ENCODE measurements around the gene DNAJC12. TPM values are rescaled to one million over a fixed set of nuclear protein-coding genes. Genes with fewer than 3 reads are reported as not detected.
A peak's percentile ranks its signal among the peaks of the same experiment; 100 is the strongest.

The DNAJC12 gene
- total and polyA plus RNA-seq, 2 of the 8 experiments (the other 6 are each of a cell fraction or from before 2014, with no cell fraction given) = 0.86 to 4.2 TPM

- TF ChIP-seq, protein P1, sequence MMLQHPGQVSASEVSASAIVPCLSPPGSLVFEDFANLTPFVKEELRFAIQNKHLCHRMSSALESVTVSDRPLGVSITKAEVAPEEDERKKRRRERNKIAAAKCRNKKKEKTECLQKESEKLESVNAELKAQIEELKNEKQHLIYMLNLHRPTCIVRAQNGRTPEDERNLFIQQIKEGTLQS (IDR thresholded peaks at IDR 0.05; ENCODE audit: insufficient read depth, low read depth, low read length) = no peak
- TF ChIP-seq BRCA1 (IDR thresholded peaks at IDR 0.05; ENCODE audit: low read depth, low read length) (peak; percentile 95), CBX5 (IDR thresholded peaks at IDR 0.05; ENCODE audit: low read depth, low read length) (no peak), TEAD4 (IDR thresholded peaks at IDR 0.05; ENCODE audit: low read depth, low read length) (no peak), SP2 (IDR thresholded peaks at IDR 0.05; ENCODE audit: low read length) (no peak), POLR2AphosphoS5 (IDR thresholded peaks at IDR 0.05; ENCODE audit: low read depth, low read length) (peak; percentile 75), CTBP2 (IDR thresholded peaks at IDR 0.05; ENCODE audit: borderline replicate concordance, insufficient read depth, insufficient read length, low read length) (no peak), GABPA (IDR thresholded peaks at IDR 0.05; ENCODE audit: borderline replicate concordance, insufficient read depth, low read length) (peak; percentile 77; the same call in 1 of the 2 replicates), SIX5 (IDR thresholded peaks at IDR 0.05; ENCODE audit: low read depth, low read length) (peak; percentile 90), ASH2L (IDR thresholded peaks at IDR 0.05; ENCODE audit: low read length) (peak; percentile 94), HDAC6 (IDR thresholded peaks at IDR 0.05; ENCODE audit: low read depth, low read length) (no peak), CTCF (IDR thresholded peaks at IDR 0.05; ENCODE audit: control extremely low read depth in 1 of 3, insufficient read depth in 1 of 3, low read depth in 1 of 3, low read length in 3 of 3) (peak in 1 of 3 experiments; percentile 2; a peak in 1 of 4 replicates), ZNF274 (IDR thresholded peaks at IDR 0.05; ENCODE audit: borderline replicate concordance, extremely low read depth, low read length) (no peak), BCL11A (IDR thresholded peaks at IDR 0.05; ENCODE audit: low read depth in 2 of 2, low read length in 2 of 2) (no peak), NRF1 (IDR thresholded peaks at IDR 0.05; ENCODE audit: low read depth, low read length) (no peak), SRF (IDR thresholded peaks at IDR 0.05; ENCODE audit: low read depth, low read length) (0 out of 2 replicates have a peak, but pooled peaks have one; percentile 14), CBX8 (IDR thresholded peaks at IDR 0.05; ENCODE audit: borderline replicate concordance, low read depth, low read length) (no peak), TCF12 (IDR thresholded peaks at IDR 0.05; ENCODE audit: low read depth, low read length) (no peak)
- TF ChIP-seq, protein P2, sequence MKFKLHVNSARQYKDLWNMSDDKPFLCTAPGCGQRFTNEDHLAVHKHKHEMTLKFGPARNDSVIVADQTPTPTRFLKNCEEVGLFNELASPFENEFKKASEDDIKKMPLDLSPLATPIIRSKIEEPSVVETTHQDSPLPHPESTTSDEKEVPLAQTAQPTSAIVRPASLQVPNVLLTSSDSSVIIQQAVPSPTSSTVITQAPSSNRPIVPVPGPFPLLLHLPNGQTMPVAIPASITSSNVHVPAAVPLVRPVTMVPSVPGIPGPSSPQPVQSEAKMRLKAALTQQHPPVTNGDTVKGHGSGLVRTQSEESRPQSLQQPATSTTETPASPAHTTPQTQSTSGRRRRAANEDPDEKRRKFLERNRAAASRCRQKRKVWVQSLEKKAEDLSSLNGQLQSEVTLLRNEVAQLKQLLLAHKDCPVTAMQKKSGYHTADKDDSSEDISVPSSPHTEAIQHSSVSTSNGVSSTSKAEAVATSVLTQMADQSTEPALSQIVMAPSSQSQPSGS (IDR thresholded peaks at IDR 0.05; ENCODE audit: low read length) = 0 out of 2 replicates have a peak, but pooled peaks have one; percentile 23
Observed at GRCh38 chr10:67849331-67850011, 11.5 kb upstream of the DNAJC12 start (continued).
